HG03460 (cell line): ENCODE data around the gene HLA-DMA.

ENCODE experiments used
- ATAC-seq: cut with Tn5 transposase; IDR thresholded peaks from one replicate; pipeline ENCODE4 v1.9.1; 2021; ENCODE audit not compliant: unreplicated experiment

Gene HLA-DMA

GRCh38 chr6:32974541-32975308 is 21.8 kb upstream of the HLA-DMA start:
- no peak for ATAC-seq

DNA sequence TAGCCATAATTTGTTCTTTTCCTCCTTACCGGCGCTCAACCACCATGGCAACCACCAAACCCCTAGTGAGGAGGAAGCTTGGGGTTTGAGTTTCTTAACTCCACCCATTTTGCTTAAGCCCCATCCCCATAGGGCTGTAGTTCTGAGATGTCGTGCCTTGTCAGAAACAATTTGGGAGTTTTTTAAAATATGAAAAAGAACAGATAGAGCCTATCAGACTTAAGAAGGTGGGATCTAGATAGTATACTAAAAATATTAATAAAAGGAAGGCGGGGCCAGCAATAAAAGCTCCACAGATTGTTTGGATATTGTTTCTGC is 21.1 kb upstream of the HLA-DMA start:
- no peak for ATAC-seq

DNA sequence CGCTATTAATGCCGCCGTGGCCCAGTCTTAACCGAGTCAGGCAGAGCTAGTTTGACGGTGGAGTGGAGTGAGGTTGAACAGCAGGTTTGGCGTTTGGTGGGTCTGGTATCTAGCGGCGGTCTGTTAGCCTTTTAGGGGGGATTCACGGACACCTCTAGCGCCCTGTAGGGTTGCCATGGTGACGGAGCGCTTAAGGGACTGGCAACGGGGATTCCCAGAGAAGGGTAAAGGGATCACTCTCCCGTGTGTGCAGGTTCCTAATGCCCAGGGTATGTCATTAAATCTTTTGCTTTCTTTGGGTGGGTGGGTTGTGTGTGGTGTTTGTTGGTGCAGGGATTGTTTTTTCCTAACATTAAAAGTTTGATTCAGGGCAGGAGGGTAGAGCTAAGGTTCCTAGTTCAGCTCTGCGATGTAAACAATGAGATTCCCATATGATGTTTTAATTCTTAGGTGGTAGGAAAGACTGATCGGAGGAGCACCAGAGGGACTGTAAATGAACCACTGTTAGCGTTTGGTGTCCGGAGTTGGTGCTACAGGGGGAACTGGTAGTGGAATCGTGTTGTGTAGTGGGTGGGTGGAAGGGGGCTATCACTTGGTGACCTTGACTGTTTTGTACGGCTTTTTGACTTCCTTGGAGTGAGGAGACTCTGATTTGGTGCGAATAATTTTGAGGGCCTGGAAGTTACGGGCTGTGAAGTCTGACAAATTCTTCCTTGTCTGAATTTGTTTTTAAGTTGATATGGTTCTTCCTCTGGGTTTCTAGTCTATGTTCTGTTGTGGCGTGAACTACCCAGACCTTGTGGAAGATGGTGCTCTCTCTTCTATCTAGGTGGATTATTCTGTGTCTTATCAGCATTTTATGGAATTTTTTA is 20.5 kb upstream of the HLA-DMA start:
- ATAC-seq = no peak

- ATAC-seq = peak; percentile 1
Observed at GRCh38 chr6:32972353-32973143, 19.7 kb upstream of the HLA-DMA start.

DNA sequence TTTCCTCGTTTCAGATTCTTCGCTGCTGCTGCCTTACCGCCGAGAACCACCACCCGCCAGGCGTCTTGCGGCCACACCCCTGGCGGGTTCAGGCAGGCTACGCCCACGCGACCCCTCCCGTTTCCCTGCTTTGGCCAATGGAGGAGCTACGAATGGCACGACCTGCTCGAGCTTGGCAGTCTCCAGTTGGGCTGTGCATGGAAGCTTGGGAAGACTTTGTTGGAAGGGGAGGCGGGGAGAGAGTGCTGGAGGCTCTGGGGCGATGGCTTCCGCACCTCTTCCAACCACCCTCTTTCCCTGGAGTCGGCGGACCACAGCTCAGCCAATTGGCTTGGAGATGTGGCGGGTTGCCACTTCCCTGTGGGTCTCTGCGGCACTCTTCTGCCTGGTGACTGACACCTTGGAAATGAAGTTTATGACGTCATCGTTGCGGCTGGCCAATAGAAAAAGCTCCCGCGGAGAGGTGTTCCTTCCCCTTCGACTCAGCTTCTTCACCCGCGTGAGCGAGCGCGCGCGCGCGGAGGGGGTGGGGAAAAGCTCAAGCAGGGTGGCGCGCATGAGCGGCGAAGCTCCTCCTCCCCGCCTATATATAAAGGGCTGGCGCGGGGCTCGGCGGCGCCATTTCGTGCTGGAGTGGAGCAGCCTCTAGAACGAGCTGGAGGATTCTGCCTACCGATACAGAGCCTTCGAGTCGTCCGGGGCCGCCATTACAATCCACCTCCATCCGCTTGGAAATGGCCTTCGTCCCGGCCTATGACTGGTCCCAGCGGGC is 18.9 kb upstream of the HLA-DMA start:
- peak; percentile 38 for ATAC-seq

DNA sequence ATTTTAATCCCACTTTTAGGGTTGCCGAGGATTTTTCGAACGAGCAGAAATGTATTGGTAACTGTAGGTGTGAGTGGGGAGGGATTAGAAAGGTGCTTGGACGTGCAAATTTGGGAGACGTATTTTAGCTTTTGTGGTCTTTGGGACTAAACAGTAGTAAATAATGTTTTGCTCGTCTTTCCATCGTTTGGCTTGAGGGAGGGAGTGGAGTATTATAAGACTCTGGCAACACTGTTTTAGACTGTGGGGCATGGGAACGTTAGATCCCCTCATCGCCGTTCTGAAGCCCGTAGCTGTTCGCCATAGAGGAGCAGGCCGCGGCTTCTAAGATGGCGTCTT is 18.3 kb upstream of the HLA-DMA start:
- ATAC-seq = no peak

DNA sequence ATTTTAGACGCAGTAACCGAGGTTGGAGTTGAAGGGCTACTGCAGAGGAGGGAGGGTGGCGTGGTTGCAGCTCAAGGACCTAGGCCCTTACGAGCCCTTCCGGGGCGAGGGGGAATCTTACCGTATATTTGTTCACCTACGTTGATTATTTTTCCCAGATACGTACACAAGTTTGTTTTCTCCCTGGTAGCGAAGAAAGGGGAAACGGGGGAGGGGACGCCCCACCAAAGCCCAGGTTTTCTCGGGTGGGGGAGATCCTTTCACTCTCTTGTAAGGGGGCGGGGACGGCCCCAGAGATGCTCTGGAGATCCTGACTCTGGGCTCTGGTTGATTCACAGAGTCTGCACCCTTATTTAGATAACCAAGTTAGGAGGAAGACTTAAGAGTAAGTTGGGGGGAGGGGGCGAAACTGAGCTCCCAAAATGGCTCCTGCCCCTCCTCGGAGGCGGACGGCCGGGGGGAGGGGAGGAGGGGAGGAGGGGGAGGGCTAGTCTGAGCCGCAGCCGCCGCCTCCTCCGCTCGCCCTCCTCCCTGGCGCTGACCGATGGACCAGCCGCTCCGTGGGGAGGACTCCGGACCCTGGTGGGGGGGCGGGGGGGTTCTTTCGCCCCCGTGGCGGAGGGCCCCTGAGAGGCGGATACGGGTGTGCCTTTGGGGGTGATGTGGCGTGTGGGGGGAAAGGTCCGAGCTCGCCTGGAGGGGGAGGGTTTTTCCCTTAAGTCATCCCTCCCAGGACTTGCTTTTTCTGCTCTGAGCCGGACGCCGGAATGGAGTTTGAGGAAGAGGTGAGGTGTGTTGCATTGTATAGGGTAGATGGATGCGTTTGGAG is 17.7 kb upstream of the HLA-DMA start:
- ATAC-seq = no peak

GRCh38 chr6:32969685-32970412 is 17.0 kb upstream of the HLA-DMA start:
- ATAC-seq = no peak

GRCh38 chr6:32968867-32969684 is 16.2 kb upstream of the HLA-DMA start:
- ATAC-seq = no peak

- peak; percentile 22 for ATAC-seq
Observed at GRCh38 chr6:32968093-32968866, 15.4 kb upstream of the HLA-DMA start, which contains the start of gene BRD2. BRD2 (plus strand) TSS chr6:32968594; CDS start chr6:32972899, 4,305 bp downstream.

- ATAC-seq = no peak
Observed at GRCh38 chr6:32967151-32968091, 14.5 kb upstream of the HLA-DMA start.

DNA sequence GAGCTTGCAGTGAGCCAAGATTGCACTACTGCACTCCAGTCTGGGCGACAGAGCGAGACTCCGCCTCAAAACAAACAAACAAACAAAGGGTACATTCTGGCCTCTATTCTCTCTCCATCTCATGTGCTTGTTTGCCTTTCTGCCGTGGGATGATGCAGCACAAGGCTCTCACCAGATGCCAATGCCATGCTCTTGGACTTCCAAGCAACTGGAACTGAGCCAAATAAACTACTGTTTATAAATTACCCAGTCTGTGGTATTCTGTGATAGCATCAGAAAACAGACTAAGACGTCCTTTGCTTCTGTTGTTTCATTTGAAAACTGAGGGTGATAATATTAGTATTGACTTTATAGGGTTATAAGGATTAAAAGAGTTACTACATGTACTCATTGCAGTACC is 11.9 kb upstream of the HLA-DMA start:
- no peak for ATAC-seq

DNA sequence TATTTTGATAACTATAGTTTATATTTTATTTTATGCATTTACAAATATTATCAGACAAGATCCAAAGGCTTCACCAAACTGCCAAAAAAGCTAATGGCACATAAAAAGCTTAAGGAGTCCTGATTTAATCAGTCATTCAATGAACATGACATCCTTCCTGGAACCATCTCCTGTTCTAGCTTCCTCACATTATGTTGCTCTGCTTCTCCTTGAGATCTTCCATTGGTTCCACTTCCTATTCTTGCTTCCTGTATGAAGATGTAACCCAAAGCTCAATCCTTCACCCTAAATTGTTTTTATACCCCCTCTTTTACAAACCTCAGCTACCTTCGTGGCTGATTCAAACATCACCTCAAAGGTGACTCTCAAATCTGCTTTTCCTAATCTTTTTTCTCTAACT is 11.0 kb upstream of the HLA-DMA start:
- ATAC-seq = no peak

GRCh38 chr6:32962213-32962826 is 9.4 kb upstream of the HLA-DMA start:
- no peak for ATAC-seq

DNA sequence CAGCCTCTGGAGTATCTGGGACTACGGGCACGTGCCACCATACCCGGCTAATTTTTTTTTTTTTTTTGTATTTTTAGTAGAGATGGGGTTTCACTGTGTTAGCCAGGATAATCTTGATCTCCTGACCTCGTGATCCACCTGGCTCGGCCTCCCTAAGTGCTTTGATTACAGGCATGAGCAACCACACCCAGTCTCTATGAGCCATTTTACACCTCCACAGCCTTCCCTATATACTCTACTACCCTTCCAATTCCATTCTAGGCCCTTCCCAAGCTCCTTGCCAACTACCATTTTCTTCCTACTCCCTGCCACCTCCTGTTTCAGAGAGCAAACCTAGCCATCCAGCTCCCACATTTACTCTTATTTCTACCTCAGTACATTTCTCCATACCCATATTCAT is 7.7 kb upstream of the HLA-DMA start:
- no peak for ATAC-seq

DNA sequence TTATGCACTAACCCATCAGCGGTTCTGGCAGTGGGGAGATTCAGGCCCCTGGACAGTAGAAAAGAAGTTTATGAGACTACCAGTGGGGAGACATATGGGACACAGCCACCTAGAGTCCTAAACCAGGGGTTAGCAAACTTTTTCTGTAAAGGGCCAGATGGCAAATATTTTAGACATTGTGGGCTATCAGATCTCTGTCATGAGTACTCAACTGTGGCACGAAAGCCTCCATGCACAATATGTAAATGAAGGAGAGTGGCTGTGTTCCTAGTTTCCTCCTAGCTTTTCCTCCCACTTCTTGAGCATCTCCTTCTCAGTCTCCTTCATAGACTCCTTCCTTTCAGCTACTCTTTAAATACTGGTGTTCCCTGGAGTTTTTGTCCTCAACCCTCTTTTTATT is 3.3 kb upstream of the HLA-DMA start:
- no peak for ATAC-seq
